K562 treated with DMSO at 1 percent for 24 hours (cell line): Measurements from ENCODE around the gene SETD6. TPM values are rescaled to one million over a fixed set of nuclear protein-coding genes. Genes with fewer than 3 reads are reported as not detected.

Source experiments
- total RNA-seq: library from RNA; unstranded; fragments of 300-600 nt; gene quantifications from 2 replicates; pipeline ENCODE4 v1.2.3, GENCODE V29; 2022; ENCODE audit warnings: low read depth; ENCODE audit not compliant: insufficient read depth

SETD6 gene
- 15.7 and 19.8 TPM in 2 replicates for total RNA-seq

GRCh38 chr16:58515125-58515870 is at the start of gene SETD6:
Gene SETD6 (plus strand): TSS chr16:58515517. CDS start chr16:58515538, 21 bp downstream.

GRCh38 chr16:58499615-58500351 is 15.5 kb upstream of the SETD6 start, which contains the start of gene NDRG4:
Gene NDRG4 (plus strand): TSS chr16:58500143. CDS start chr16:58500249, 106 bp downstream.

Other genes starting within 250 kb of the SETD6 start
- not detected in 2 replicates for gene PRSS54, start 220.5 kb upstream of the SETD6 start, total RNA-seq
- 11.2 and 13.2 TPM in 2 replicates for gene GINS3, start 123.0 kb upstream of the SETD6 start, total RNA-seq
- 0.22 and 1.4 TPM in 2 replicates for gene NDRG4, start 15.4 kb upstream of the SETD6 start, total RNA-seq
- 119 and 141 TPM in 2 replicates for gene CNOT1, start 114.3 kb downstream of the SETD6 start, total RNA-seq
- gene SLC38A7, start 169.3 kb downstream of the SETD6 start, total RNA-seq: 7.5 and 8.8 TPM in 2 replicates
- gene GOT2, start 218.8 kb downstream of the SETD6 start, total RNA-seq: 92.5 and 96.4 TPM in 2 replicates